ENCODE data around the gene PITX2.

Gene PITX2

GRCh38 chr4:110636171-110636679, 13.3 kb upstream of the PITX2 start:
- TF ChIP-seq TCF12 (IDR thresholded peaks at IDR 0.05; ENCODE audit: low read depth) (no peak), EGR1 (IDR thresholded peaks at IDR 0.05) (no peak), YY1 (IDR thresholded peaks at IDR 0.05; ENCODE audit: low read depth) (no peak), USF1 (IDR thresholded peaks at IDR 0.05) (no peak), MAX (IDR thresholded peaks at IDR 0.05) (no peak), CEBPB (IDR thresholded peaks at IDR 0.05) (no peak), RAD21 (IDR thresholded peaks at IDR 0.05; ENCODE audit: low read depth) (no peak), ZBTB7A (IDR thresholded peaks at IDR 0.05; ENCODE audit: low read depth) (no peak), TAF1 (IDR thresholded peaks at IDR 0.05; ENCODE audit: low read depth) (no peak), TEAD4 (IDR thresholded peaks at IDR 0.05) (no peak), NFIC (IDR thresholded peaks at IDR 0.05) (no peak), CREB1 (IDR thresholded peaks at IDR 0.05; ENCODE audit: low read depth) (no peak), REST (IDR thresholded peaks at IDR 0.05; ENCODE audit: low read depth) (no peak)

GRCh38 chr4:110635163-110635865, 12.4 kb upstream of the PITX2 start:
- no peak for TF ChIP-seq USF1 (IDR thresholded peaks at IDR 0.05)
- TF ChIP-seq ZBTB7A (IDR thresholded peaks at IDR 0.05; ENCODE audit: low read depth), result no peak
- TF ChIP-seq EP300 (IDR thresholded peaks at IDR 0.05; ENCODE audit: borderline replicate concordance), result no peak
- no peak for TF ChIP-seq CREB1 (IDR thresholded peaks at IDR 0.05; ENCODE audit: low read depth)
- TF ChIP-seq YY1 (IDR thresholded peaks at IDR 0.05; ENCODE audit: low read depth), result no peak
- TF ChIP-seq CEBPB (IDR thresholded peaks at IDR 0.05), result no peak
- TF ChIP-seq FOXM1 (IDR thresholded peaks at IDR 0.05; ENCODE audit: borderline replicate concordance, low read depth), result no peak
- no peak for TF ChIP-seq TAF1 (IDR thresholded peaks at IDR 0.05; ENCODE audit: low read depth)
- no peak for TF ChIP-seq TEAD4 (IDR thresholded peaks at IDR 0.05)
- TF ChIP-seq REST (IDR thresholded peaks at IDR 0.05; ENCODE audit: low read depth), result no peak

- TF ChIP-seq FOXM1 (IDR thresholded peaks at IDR 0.05; ENCODE audit: borderline replicate concordance, low read depth) (no peak), CREB1 (IDR thresholded peaks at IDR 0.05; ENCODE audit: low read depth) (no peak)
Observed at GRCh38 chr4:110634350-110635162, 11.7 kb upstream of the PITX2 start.

- TF ChIP-seq CREB1 (IDR thresholded peaks at IDR 0.05; ENCODE audit: low read depth) (no peak), YY1 (IDR thresholded peaks at IDR 0.05; ENCODE audit: low read depth) (no peak)
Observed at GRCh38 chr4:110633358-110634341, 10.8 kb upstream of the PITX2 start.

GRCh38 chr4:110632506-110633357, 9.9 kb upstream of the PITX2 start:
- no peak for TF ChIP-seq EP300 (IDR thresholded peaks at IDR 0.05; ENCODE audit: borderline replicate concordance)
- TF ChIP-seq FOXM1 (IDR thresholded peaks at IDR 0.05; ENCODE audit: borderline replicate concordance, low read depth), result no peak
- no peak for TF ChIP-seq TCF12 (IDR thresholded peaks at IDR 0.05; ENCODE audit: low read depth)
- TF ChIP-seq MAX (IDR thresholded peaks at IDR 0.05), result no peak
- TF ChIP-seq REST (IDR thresholded peaks at IDR 0.05; ENCODE audit: low read depth), result no peak
- no peak for TF ChIP-seq RAD21 (IDR thresholded peaks at IDR 0.05; ENCODE audit: low read depth)
- no peak for TF ChIP-seq NFIC (IDR thresholded peaks at IDR 0.05)
- TF ChIP-seq TAF1 (IDR thresholded peaks at IDR 0.05; ENCODE audit: low read depth), result no peak
- TF ChIP-seq CEBPB (IDR thresholded peaks at IDR 0.05), result no peak
- no peak for TF ChIP-seq EGR1 (IDR thresholded peaks at IDR 0.05)
- TF ChIP-seq ZBTB7A (IDR thresholded peaks at IDR 0.05; ENCODE audit: low read depth), result no peak
- TF ChIP-seq YY1 (IDR thresholded peaks at IDR 0.05; ENCODE audit: low read depth), result no peak
- no peak for TF ChIP-seq USF1 (IDR thresholded peaks at IDR 0.05)
- TF ChIP-seq TEAD4 (IDR thresholded peaks at IDR 0.05), result no peak
- TF ChIP-seq CREB1 (IDR thresholded peaks at IDR 0.05; ENCODE audit: low read depth), result no peak

Measured in Ishikawa (cell line).